GM23338 (cell line): Measurements from ENCODE around the gene AJM1. TPM values are rescaled to one million over a fixed set of nuclear protein-coding genes. Genes with fewer than 3 reads are reported as not detected.

Experiments
- ATAC-seq: fragments of 200-7000 bp; cut with Tn5 transposase; 3 replicates; pipeline ENCODE4 v1.9.1; 2020
- DNase-seq: peaks from one replicate; pipeline ENCODE4 v3.0.0-alpha.2; 2015; ENCODE audit warnings: low spot score
- H2AFZ ChIP-seq: fragments of 200-600 bp; sonication (generic); 2 replicates; pipeline ENCODE4 v1.8.0; 2016; ENCODE audit warnings: antibody characterized with exemption, mild to moderate bottlenecking, moderate library complexity
- H3F3A ChIP-seq: fragments of 200-600 bp; sonication (generic); replicated peaks from 2 replicates; pipeline ENCODE4 v1.8.0; 2017; ENCODE audit warnings: antibody characterized with exemption, mixed run types, low read depth
- H3K27ac ChIP-seq: fragments of 200-600 bp; sonication (generic); 2 replicates; pipeline ENCODE4 v1.6.1; 2016; ENCODE audit warnings: low read depth
- H3K27me3 ChIP-seq: fragments of 200-600 bp; sonication (generic); 2 replicates; pipeline ENCODE4 v1.8.0; 2016; ENCODE audit warnings: mild to moderate bottlenecking, mixed run types, moderate library complexity; ENCODE audit not compliant: insufficient read depth
- H3K36me3 ChIP-seq: fragments of 200-600 bp; sonication (generic); 2 replicates; pipeline ENCODE4 v1.8.0; 2016; ENCODE audit warnings: mild to moderate bottlenecking; ENCODE audit not compliant: insufficient read depth
- H3K4me1 ChIP-seq: fragments of 200-600 bp; sonication (generic); 2 replicates; pipeline ENCODE4 v1.8.0; 2016; ENCODE audit warnings: mild to moderate bottlenecking, moderate library complexity; ENCODE audit not compliant: insufficient read depth
- H3K4me2 ChIP-seq: fragments of 200-600 bp; sonication (generic); 2 replicates; pipeline ENCODE4 v1.7.1; 2017; ENCODE audit warnings: mixed run types
- H3K4me3 ChIP-seq: fragments of 200-600 bp; sonication (generic); 2 replicates; pipeline ENCODE4 v1.6.1; 2016; ENCODE audit warnings: mixed run types
- H3K79me2 ChIP-seq: fragments of 200-600 bp; sonication (generic); replicated peaks from 2 replicates; pipeline ENCODE4 v1.8.0; 2017; ENCODE audit warnings: mild to moderate bottlenecking; ENCODE audit not compliant: insufficient read depth
- H3K9me2 ChIP-seq: fragments of 200-600 bp; sonication (generic); 2 replicates; pipeline ENCODE4 v1.8.0; 2017; ENCODE audit not compliant: insufficient read depth
- H4K20me1 ChIP-seq: fragments of 200-600 bp; sonication (generic); replicated peaks from 2 replicates; pipeline ENCODE4 v1.8.0; 2017; ENCODE audit warnings: mild to moderate bottlenecking; ENCODE audit not compliant: insufficient read depth
- H3K27ac Mint-ChIP-seq: 2 replicates; pipeline ENCODE4 v1.8.0; 2020; ENCODE audit warnings: inconsistent platforms, mild to moderate bottlenecking, moderate library complexity, mixed read lengths
- H3K27me3 Mint-ChIP-seq: 3 replicates; pipeline ENCODE4 v1.8.0; 2022; ENCODE audit warnings: low read depth, mild to moderate bottlenecking, moderate library complexity, mixed read lengths, inconsistent platforms; ENCODE audit not compliant: insufficient read depth, poor library complexity
- H3K36me3 Mint-ChIP-seq: 3 replicates; pipeline ENCODE4 v1.8.0; 2021; ENCODE audit warnings: low read depth, mild to moderate bottlenecking, inconsistent platforms, moderate library complexity, mixed read lengths
- H3K4me1 Mint-ChIP-seq: 3 replicates; pipeline ENCODE4 v1.8.0; 2020; ENCODE audit warnings: mild to moderate bottlenecking, inconsistent platforms, mixed read lengths
- H3K4me3 Mint-ChIP-seq: 3 replicates; pipeline ENCODE4 v1.8.0; 2021; ENCODE audit warnings: moderate library complexity, mild to moderate bottlenecking, inconsistent platforms, mixed read lengths
- H3K9me3 Mint-ChIP-seq: 3 replicates; pipeline ENCODE4 v1.8.0; 2020; ENCODE audit warnings: moderate library complexity, mild to moderate bottlenecking, inconsistent platforms, mixed read lengths
- CREB1 ChIP-seq: fragments of 250-450 bp; sonication (Bioruptor Pico); IDR thresholded peaks from 2 replicates; pipeline ENCODE4 v1.5.0; 2020; ENCODE audit warnings: low read depth, mild to moderate bottlenecking, moderate library complexity
- CTCF ChIP-seq, 2 experiments: fragments of 200-600 bp in 1 of 2; sonication (generic) in 1 of 2; conservative IDR thresholded peaks; 2 replicates each; pipeline versions ENCODE4 v1.5.1 to v1.6.1; 2016 to 2017; ENCODE audit warnings: antibody characterized with exemption in 2 of 2, low read depth in 2 of 2, mild to moderate bottlenecking in 2 of 2, moderate library complexity in 1 of 2
- ETS1 ChIP-seq: IDR thresholded peaks from 2 replicates; pipeline ENCODE4 v1.6.1; 2016; ENCODE audit warnings: antibody characterized with exemption
- EZH2 ChIP-seq: fragments of 200-600 bp; sonication (generic); IDR thresholded peaks from one replicate; pipeline ENCODE4 v1.8.0; 2017; ENCODE audit warnings: antibody characterized with exemption, mild to moderate bottlenecking, low read depth; ENCODE audit not compliant: unreplicated experiment
- EZH2phosphoT487 ChIP-seq: fragments of 200-600 bp; sonication (generic); IDR thresholded peaks from one replicate; pipeline ENCODE4 v1.8.1; 2018; ENCODE audit warnings: antibody characterized with exemption; ENCODE audit not compliant: unreplicated experiment
- JUNB ChIP-seq: IDR thresholded peaks from one replicate; pipeline ENCODE4 v1.6.1; 2016; ENCODE audit warnings: antibody characterized with exemption; ENCODE audit not compliant: unreplicated experiment
- NANOG ChIP-seq: IDR thresholded peaks from 2 replicates; pipeline ENCODE4 v1.6.1; 2016; ENCODE audit warnings: antibody characterized with exemption, borderline replicate concordance
- POLR2AphosphoS5 ChIP-seq: IDR thresholded peaks from 2 replicates; pipeline ENCODE4 v1.6.1; 2016; ENCODE audit warnings: antibody characterized with exemption, low read depth
- REST ChIP-seq: IDR thresholded peaks from one replicate; pipeline ENCODE4 v1.6.1; 2018; ENCODE audit warnings: antibody characterized with exemption; ENCODE audit not compliant: unreplicated experiment
- ZNF114 ChIP-seq: fragments of 250-450 bp; sonication (Bioruptor Pico); IDR thresholded peaks from 2 replicates; pipeline ENCODE4 v1.5.0; 2020; ENCODE audit warnings: mild to moderate bottlenecking, moderate library complexity
- ZNF331 ChIP-seq: fragments of 250-450 bp; sonication (Bioruptor Pico); IDR thresholded peaks from 2 replicates; pipeline ENCODE4 v1.5.0; 2020; ENCODE audit warnings: low read depth, mild to moderate bottlenecking, moderate library complexity
- polyA plus RNA-seq: library from polyadenylated mRNA; unstranded; fragments of >200 nt; fragmentation: Nextera tagmentation; extraction: Ambion mirVana; gene quantifications from 2 replicates; pipeline ENCODE4 v1.2.1, GENCODE V29; 2016
- total RNA-seq: library from RNA; depleted of rRNA; stranded (reverse); fragments of >200 nt; shearing (Covaris generic); gene quantifications from 2 replicates; pipeline ENCODE4 v1.2.3, GENCODE V29; 2014

Gene AJM1
- total and polyA plus RNA-seq, 2 experiments from 2014 or later: 0.36 to 0.49 TPM

- H3K9me3 Mint-ChIP-seq: no peaks in the 10 kb centered on the region
- no peaks in the 10 kb centered on the region for H3K27me3 ChIP-seq
- peaks cover 13% of the 10 kb centered on the region for H3K36me3 ChIP-seq
- peaks cover 41% of the 10 kb centered on the region for H3K36me3 Mint-ChIP-seq
- no peak overlapping the region for H3K27ac ChIP-seq
- H3K4me3 ChIP-seq: no peak overlapping the region
- no peak overlapping the region for H3K27ac Mint-ChIP-seq
- no peak overlapping the region for H3K4me2 ChIP-seq
- peaks cover 5% of the 10 kb centered on the region for H3K4me1 Mint-ChIP-seq
- ATAC-seq (no peak), DNase-seq (no peak)
- peaks cover 21% of the 10 kb centered on the region for H3K79me2 ChIP-seq
- peaks cover 20% of the 10 kb centered on the region for H4K20me1 ChIP-seq
- TF ChIP-seq CTCF (conservative IDR thresholded peaks at IDR 0.05; ENCODE audit: low read depth in 2 of 2): no peak
- no peak for TF ChIP-seq ZNF114 (CRISPR knock-in tag)
- no peak for TF ChIP-seq REST
- TF ChIP-seq NANOG: no peak
- no peak for TF ChIP-seq EZH2phosphoT487
- no peak for TF ChIP-seq POLR2AphosphoS5
- TF ChIP-seq JUNB: no peak
- TF ChIP-seq EZH2: no peak
- no peak for TF ChIP-seq CREB1 (CRISPR knock-in tag)
- no peak for TF ChIP-seq ETS1
- no peak for TF ChIP-seq ZNF331 (CRISPR knock-in tag)
- no peak overlapping the region for H3K4me3 Mint-ChIP-seq
- H3K27me3 Mint-ChIP-seq: peaks cover 3% of the 10 kb centered on the region
- peaks cover 3% of the 10 kb centered on the region; the same call in 1 of the 2 replicates for H3K4me1 ChIP-seq
- no peak overlapping the region for H2AFZ ChIP-seq
- H3K9me2 ChIP-seq: no peaks in the 10 kb centered on the region
- H3F3A ChIP-seq: 0 out of 2 replicates have a peak, but pooled peaks cover 2% of the 10 kb centered on the region
Measured at GRCh38 chr9:136860933-136861873, 18.9 kb downstream of the AJM1 start.
